Dermis microvascular lymphatic vessel endothelial cell (primary cell): ENCODE measurements around the gene NCLN. TPM values are rescaled to one million over a fixed set of nuclear protein-coding genes. Genes with fewer than 3 reads are reported as not detected.
"Not testable (repeated sequence)": the region's sequence is repeated elsewhere in the genome, so short reads cannot be mapped to it uniquely, and the experiment has no call there.

Experiments
- DNase-seq, 2 donors: peaks; one replicate each; pipeline versions ENCODE4 v3.0.0 to v3.0.0-alpha.2; 2010; ENCODE audit warnings: low read depth in 2 of 2
- total RNA-seq: library from RNA; depleted of rRNA; stranded (reverse); fragments of >200 nt; gene quantifications from 2 replicates; pipeline ENCODE4 v1.2.1, GENCODE V29; 2014

Gene NCLN
- total RNA-seq, 1 donor from 2014 or later: 33.2 TPM

- no peak for DNase-seq
Observed at GRCh38 chr19:3196064-3196932, 10.6 kb downstream of the NCLN start.

DNA sequence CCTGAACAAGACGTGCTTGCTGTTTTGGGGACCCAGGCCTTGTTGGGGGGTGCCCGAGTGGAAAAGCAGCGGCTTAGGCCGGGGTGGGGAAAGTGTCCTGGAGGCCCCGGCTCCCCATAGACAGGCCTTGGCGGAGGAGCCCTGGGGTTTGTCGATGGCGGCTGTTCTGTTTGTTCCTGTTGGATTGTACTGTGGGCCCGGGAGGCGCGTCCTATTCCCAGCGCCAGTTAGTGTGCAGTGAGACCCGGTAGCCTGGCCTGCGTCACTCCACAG is 11.1 kb downstream of the NCLN start:
- DNase-seq: no peak

- no peak for DNase-seq
Observed at GRCh38 chr19:3198901-3199700, 13.4 kb downstream of the NCLN start.

GRCh38 chr19:3201072-3201700 is 15.5 kb downstream of the NCLN start:
- no peak for DNase-seq

GRCh38 chr19:3201911-3202310 is 16.2 kb downstream of the NCLN start:
- DNase-seq: no peak

DNA sequence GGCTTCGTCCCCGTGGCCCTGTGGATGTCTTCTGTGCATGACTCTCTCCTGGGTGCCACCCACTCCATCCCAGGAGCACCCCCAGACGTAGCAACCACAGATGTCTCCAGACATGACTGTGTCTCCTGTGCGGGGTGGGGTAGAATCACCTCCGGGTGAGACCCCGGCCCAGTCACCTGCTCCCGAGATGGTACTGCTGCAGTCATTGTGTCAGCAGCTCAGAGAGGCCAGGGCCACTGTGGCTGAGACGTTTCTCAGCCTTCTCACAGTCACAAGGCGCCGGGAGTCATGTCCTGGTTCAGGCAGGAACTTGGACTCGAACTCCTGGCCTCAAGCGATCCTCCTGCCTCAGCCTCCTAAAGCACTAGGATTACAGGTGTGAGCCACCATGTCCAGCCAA is 16.6 kb downstream of the NCLN start:
- DNase-seq: no peak

- DNase-seq: not testable (repeated sequence)
Observed at GRCh38 chr19:3202895-3203294, 17.2 kb downstream of the NCLN start.

GRCh38 chr19:3203805-3204645 is 18.3 kb downstream of the NCLN start:
- DNase-seq: no peak

DNA sequence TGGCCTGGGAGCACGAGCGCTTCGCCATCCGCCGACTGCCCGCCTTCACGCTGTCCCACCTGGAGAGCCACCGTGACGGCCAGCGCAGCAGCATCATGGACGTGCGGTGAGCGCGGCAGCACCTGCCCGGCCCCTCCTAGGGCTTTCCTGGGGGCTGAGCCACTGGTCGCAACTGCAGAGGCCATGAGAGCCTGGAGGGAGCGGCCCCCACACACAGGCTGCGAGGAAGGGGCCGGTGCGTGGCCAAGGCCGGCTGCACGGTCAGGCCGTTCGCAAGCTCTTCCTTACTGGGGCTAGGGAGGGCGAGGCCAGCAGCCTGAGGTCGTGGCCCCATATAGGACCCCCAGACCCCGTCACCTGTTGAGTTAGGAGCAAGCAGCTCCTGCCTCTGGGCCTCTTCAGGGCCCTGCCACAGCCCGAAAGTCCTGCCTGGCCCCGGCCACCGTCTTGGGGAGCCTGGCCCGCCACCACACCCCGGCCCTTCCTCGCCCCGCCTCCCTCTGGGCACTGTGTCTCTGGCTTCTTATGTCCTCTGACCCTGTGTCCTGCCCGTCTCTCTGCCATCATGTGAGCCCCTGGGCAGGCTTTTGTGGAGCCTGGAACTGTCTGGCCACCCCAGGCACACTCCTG is 19.0 kb downstream of the NCLN start:
- no peak for DNase-seq

DNA sequence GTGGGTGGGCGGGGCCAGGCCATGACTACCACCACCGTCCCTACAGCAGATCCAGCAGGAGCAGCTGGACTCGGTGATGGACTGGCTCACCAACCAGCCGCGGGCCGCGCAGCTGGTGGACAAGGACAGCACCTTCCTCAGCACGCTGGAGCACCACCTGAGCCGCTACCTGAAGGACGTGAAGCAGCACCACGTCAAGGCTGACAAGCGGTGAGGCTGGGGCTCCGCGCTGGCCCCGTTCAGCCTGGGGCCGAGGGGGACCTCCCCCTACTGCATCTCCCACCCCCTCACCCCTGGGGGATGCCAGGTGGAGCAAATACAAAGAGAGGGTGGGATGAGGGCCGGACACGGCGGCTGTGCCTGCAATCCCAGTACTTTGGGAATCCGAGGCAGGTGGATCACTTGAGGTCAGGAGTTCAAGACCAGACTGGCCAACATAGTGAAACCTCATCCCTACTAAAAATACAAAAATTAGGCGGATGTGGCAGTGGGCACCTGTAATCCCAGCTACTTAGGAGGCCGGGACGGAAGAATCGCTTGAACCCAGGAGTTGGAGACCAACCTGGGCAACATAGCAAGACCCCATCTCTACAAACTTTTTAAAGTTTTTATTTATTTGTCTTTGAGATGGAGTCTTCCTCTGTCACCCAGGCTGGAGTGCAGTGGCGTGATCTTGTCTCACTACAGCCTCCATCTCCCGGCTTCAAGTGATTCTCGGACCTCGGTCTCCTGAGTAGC is 20.7 kb downstream of the NCLN start:
- no peak for DNase-seq

DNA sequence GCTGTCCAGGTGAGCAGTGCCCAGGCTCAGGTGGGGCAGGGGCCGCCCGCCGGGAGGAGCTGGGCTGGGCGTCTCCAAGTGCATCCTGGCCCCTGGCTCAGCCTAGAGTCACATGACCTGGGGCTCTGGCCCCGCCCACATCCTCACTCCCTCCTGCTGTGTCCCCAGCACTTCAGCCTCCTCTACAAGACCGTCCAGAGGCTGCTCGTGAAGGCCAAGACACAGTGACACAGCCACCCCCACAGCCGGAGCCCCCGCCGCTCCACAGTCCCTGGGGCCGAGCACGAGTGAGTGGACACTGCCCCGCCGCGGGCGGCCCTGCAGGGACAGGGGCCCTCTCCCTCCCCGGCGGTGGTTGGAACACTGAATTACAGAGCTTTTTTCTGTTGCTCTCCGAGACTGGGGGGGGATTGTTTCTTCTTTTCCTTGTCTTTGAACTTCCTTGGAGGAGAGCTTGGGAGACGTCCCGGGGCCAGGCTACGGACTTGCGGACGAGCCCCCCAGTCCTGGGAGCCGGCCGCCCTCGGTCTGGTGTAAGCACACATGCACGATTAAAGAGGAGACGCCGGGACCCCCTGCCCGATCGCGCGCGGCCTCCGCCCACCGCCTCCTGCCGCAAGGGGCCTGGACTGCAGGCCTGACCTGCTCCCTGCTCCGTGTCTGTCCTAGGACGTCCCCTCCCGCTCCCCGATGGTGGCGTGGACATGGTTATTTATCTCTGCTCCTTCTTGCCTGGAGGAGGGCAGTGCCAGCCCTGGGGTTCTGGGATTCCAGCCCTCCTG is 21.9 kb downstream of the NCLN start:
- DNase-seq: no peak

GRCh38 chr19:3208317-3209207 is 22.8 kb downstream of the NCLN start:
- no peak for DNase-seq

GRCh38 chr19:3210347-3211017 is 24.8 kb downstream of the NCLN start:
- peak; percentile 4 to 38 for DNase-seq

DNA sequence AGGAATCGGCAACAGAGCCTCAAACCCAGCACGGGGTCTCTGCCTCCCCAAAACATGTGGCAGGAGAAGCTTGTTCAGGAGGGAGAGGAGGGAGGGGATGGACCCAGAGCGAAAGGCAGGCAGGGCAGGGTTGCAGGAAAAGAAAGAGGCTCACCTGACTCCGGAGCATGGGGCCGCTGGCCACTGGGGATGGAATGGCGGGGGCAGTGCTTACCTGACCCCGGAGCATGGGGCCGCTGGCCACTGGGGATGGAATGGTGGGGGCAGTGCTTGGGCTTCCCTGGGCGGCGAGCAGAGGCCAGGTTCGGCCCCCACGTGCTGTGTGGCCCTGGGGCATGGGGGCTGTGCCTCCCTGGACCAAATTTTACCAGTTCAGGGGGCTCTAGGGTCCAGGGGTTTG is 25.5 kb downstream of the NCLN start:
- DNase-seq: no peak

DNA sequence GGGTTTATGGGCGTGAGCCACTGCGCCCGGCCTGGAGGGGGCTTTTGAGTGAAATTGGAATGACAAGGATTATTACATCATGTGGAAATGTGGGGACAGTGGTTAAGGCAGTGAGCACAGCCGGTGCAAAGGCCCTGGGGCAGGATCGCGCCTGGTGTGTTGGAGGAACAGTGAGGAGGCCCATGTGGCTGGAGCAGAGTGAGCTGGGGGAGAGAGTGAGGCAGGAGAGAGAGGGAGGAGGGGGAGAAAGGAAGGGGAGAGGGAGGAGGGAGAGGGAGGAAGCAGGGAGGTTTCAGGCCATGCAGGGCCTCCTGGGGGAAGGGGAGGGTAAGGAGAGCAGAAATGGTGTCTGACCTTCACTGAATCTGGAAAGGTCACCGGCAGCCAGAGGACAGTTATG is 27.4 kb downstream of the NCLN start:
- no peak for DNase-seq

GRCh38 chr19:3216874-3217273 is 31.1 kb downstream of the NCLN start:
- no peak for DNase-seq

- DNase-seq: no peak
Observed at GRCh38 chr19:3220576-3220975, 34.8 kb downstream of the NCLN start.

GRCh38 chr19:3221576-3221975 is 35.8 kb downstream of the NCLN start:
- not testable (repeated sequence) for DNase-seq
